Upper lobe of right lung (tissue), 1 donor: ENCODE measurements around the gene ARHGAP31. TPM values are rescaled to one million over a fixed set of nuclear protein-coding genes. Genes with fewer than 3 reads are reported as not detected.
"Not testable (repeated sequence)": the region's sequence is repeated elsewhere in the genome, so short reads cannot be mapped to it uniquely, and the experiment has no call there.

Experiments
- ATAC-seq: fragments of 200-7000 bp; cut with Tn5 transposase; one replicate; pipeline ENCODE4 v1.9.1; 2020; ENCODE audit warnings: mild to moderate bottlenecking, moderate library complexity
- DNase-seq: peaks from one replicate; pipeline ENCODE4 v3.0.0-alpha.2; 2020
- H3K27ac ChIP-seq: fragments of 200-600 bp; one replicate; pipeline ENCODE4 v1.8.0; 2022
- H3K27me3 ChIP-seq: fragments of 200-600 bp; one replicate; pipeline ENCODE4 v1.8.0; 2022; ENCODE audit warnings: mild to moderate bottlenecking
- H3K36me3 ChIP-seq: fragments of 200-600 bp; one replicate; pipeline ENCODE4 v1.8.0; 2022
- H3K4me1 ChIP-seq: fragments of 200-600 bp; one replicate; pipeline ENCODE4 v1.8.0; 2022
- H3K4me3 ChIP-seq: fragments of 200-600 bp; one replicate; pipeline ENCODE4 v1.8.0; 2022; ENCODE audit warnings: mild to moderate bottlenecking
- H3K9me3 ChIP-seq: fragments of 200-600 bp; one replicate; pipeline ENCODE4 v1.8.0; 2022
- CTCF ChIP-seq: fragments of 200-600 bp; IDR thresholded peaks from one replicate; pipeline ENCODE4 v1.8.0; 2022; ENCODE audit warnings: antibody characterized with exemption
- intact Hi-C: fragments of 100-400 bp; cut with DNase I; formaldehyde crosslinking; loops from one replicate; pipeline ENCODE4 v1.11.0; 2022
- total RNA-seq: library from RNA; stranded (reverse); fragmentation: NEBNext Ultra II Directional; extraction: Animal tissue kit (Norgen Biotek cat#: 25700); gene quantifications from one replicate; pipeline ENCODE4 v1.2.1, GENCODE V29; 2021
- donor health status: DM: no; HTN: yes; CAD: no; lungs with severe emphysema.

Gene ARHGAP31
- total RNA-seq, 1 donor from 2014 or later, result 117 TPM

- ATAC-seq, result no peak
- no peak overlapping the region for H3K27ac ChIP-seq
- no peak for TF ChIP-seq CTCF
These were observed 10.1 kb downstream of the ARHGAP31 start for GRCh38 chr3:119304201-119304713.

GRCh38 chr3:119305286-119305685 lies 11.1 kb downstream of the ARHGAP31 start:
- no peaks in the 10 kb centered on the region for H3K27me3 ChIP-seq
- ATAC-seq (no peak), DNase-seq (no peak)
- H3K9me3 ChIP-seq, result no peaks in the 10 kb centered on the region
- peaks cover 47% of the 10 kb centered on the region for H3K4me1 ChIP-seq
- H3K4me3 ChIP-seq, result no peak overlapping the region
- H3K36me3 ChIP-seq, result peaks cover 5% of the 10 kb centered on the region
- H3K27ac ChIP-seq, result no peak overlapping the region
- TF ChIP-seq CTCF, result no peak
- intact Hi-C loops, result no loop called here

More at GRCh38 chr3:119304201-119304713, 10.1 kb downstream of the ARHGAP31 start:
- H3K9me3 ChIP-seq, result no peaks in the 10 kb centered on the region
- intact Hi-C loops, result no loop called here
- H3K4me3 ChIP-seq, result no peak overlapping the region
- H3K27me3 ChIP-seq, result no peaks in the 10 kb centered on the region
- peaks cover 46% of the 10 kb centered on the region for H3K4me1 ChIP-seq
- H3K36me3 ChIP-seq, result peaks cover 5% of the 10 kb centered on the region
- no peak for DNase-seq

GRCh38 chr3:119306378-119306777 lies 12.2 kb downstream of the ARHGAP31 start:
- H3K4me1 ChIP-seq, result peaks cover 53% of the 10 kb centered on the region
- H3K27me3 ChIP-seq, H3K4me3 ChIP-seq, H3K27ac ChIP-seq, intact Hi-C loops, H3K36me3 ChIP-seq, ATAC-seq, H3K9me3 ChIP-seq, DNase-seq: not testable (repeated sequence)

GRCh38 chr3:119308355-119308754 lies 14.2 kb downstream of the ARHGAP31 start:
- H3K4me1 ChIP-seq, result peaks cover 36% of the 10 kb centered on the region
- intact Hi-C loops, result no loop called here
- DNase-seq, result no peak

GRCh38 chr3:119309591-119309990 lies 15.4 kb downstream of the ARHGAP31 start:
- DNase-seq, result no peak
- ATAC-seq, result no peak
- no peaks in the 10 kb centered on the region for H3K9me3 ChIP-seq
- peaks cover 32% of the 10 kb centered on the region for H3K4me1 ChIP-seq
- peaks cover 13% of the 10 kb centered on the region for H3K36me3 ChIP-seq
- no peak overlapping the region for H3K27ac ChIP-seq
- no peaks in the 10 kb centered on the region for H3K27me3 ChIP-seq
- no peak for TF ChIP-seq CTCF
- intact Hi-C loops, result no loop called here
- H3K4me3 ChIP-seq, result no peak overlapping the region

More at GRCh38 chr3:119308355-119308754, 14.2 kb downstream of the ARHGAP31 start:
- no peak overlapping the region for H3K27ac ChIP-seq
- H3K27me3 ChIP-seq, result no peaks in the 10 kb centered on the region
- ATAC-seq, result no peak
- TF ChIP-seq CTCF, result no peak
- peaks cover 10% of the 10 kb centered on the region for H3K36me3 ChIP-seq
- H3K4me3 ChIP-seq, result no peak overlapping the region
- no peaks in the 10 kb centered on the region for H3K9me3 ChIP-seq

- TF ChIP-seq CTCF, result no peak
- no peak for DNase-seq
- intact Hi-C loops, result no loop called here
- no peaks in the 10 kb centered on the region for H3K9me3 ChIP-seq
- H3K27me3 ChIP-seq, result no peaks in the 10 kb centered on the region
- H3K27ac ChIP-seq, result no peak overlapping the region
- H3K4me1 ChIP-seq, result peaks cover 32% of the 10 kb centered on the region
- peak; percentile 36 for ATAC-seq
- no peak overlapping the region for H3K4me3 ChIP-seq
- peaks cover 13% of the 10 kb centered on the region for H3K36me3 ChIP-seq
These were observed 15.9 kb downstream of the ARHGAP31 start for GRCh38 chr3:119310071-119310470.
